Right atrium auricular region (tissue), 2 donors: ENCODE results near the gene TOR4A. TPM values are rescaled to one million over a fixed set of nuclear protein-coding genes. Genes with fewer than 3 reads are reported as not detected.
A peak's percentile ranks its signal among the peaks of the same experiment; 100 is the strongest.
"Not testable (repeated sequence)": the region's sequence is repeated elsewhere in the genome, so short reads cannot be mapped to it uniquely, and the experiment has no call there.

Source experiments
- DNase-seq: peaks from one replicate; pipeline ENCODE4 v3.0.0-alpha.2; 2019; ENCODE audit warnings: low spot score
- H3K27ac ChIP-seq, 2 donors: fragments of 200-600 bp; sonication (generic); 1 replicate in 1 of 2; 2 replicates in 1 of 2; pipeline ENCODE4 v1.5.1; 2016 to 2019
- H3K27me3 ChIP-seq, 2 donors: fragments of 200-600 bp; sonication (generic); one replicate each; pipeline versions ENCODE4 v1.5.1 to v1.6.0; 2017 to 2019
- H3K36me3 ChIP-seq: fragments of 200-600 bp; sonication (generic); one replicate; pipeline ENCODE4 v1.5.1; 2016
- H3K4me1 ChIP-seq, 2 donors: fragments of 200-600 bp; sonication (generic); one replicate each; pipeline versions ENCODE4 v1.5.1 to v1.6.0; 2017 to 2019
- H3K4me3 ChIP-seq, 2 donors: fragments of 200-600 bp; sonication (generic); 1 replicate in 1 of 2; 2 replicates in 1 of 2; pipeline ENCODE4 v1.5.1; 2017 to 2019; ENCODE audit warnings: mild to moderate bottlenecking in 1 of 2, moderate library complexity in 1 of 2
- H3K9me3 ChIP-seq, 2 donors: fragments of 200-600 bp; sonication (generic); one replicate each; pipeline ENCODE4 v1.5.1; 2019
- total RNA-seq, 2 donors: library from RNA; depleted of rRNA; stranded (reverse); fragments of >200 nt; gene quantifications; one replicate each; pipeline ENCODE4 v1.1.0, GENCODE V29; 2016
- TF ChIP-seq, protein P1 (sequence below), 2 donors: fragments of 200-600 bp; sonication (generic); IDR thresholded peaks; one replicate each; pipeline ENCODE4 v1.5.1; 2019; ENCODE audit warnings: antibody characterized with exemption in 2 of 2

Gene TOR4A
- total RNA-seq, 2 donors from 2014 or later, result 9.4 to 16.8 TPM

DNA sequence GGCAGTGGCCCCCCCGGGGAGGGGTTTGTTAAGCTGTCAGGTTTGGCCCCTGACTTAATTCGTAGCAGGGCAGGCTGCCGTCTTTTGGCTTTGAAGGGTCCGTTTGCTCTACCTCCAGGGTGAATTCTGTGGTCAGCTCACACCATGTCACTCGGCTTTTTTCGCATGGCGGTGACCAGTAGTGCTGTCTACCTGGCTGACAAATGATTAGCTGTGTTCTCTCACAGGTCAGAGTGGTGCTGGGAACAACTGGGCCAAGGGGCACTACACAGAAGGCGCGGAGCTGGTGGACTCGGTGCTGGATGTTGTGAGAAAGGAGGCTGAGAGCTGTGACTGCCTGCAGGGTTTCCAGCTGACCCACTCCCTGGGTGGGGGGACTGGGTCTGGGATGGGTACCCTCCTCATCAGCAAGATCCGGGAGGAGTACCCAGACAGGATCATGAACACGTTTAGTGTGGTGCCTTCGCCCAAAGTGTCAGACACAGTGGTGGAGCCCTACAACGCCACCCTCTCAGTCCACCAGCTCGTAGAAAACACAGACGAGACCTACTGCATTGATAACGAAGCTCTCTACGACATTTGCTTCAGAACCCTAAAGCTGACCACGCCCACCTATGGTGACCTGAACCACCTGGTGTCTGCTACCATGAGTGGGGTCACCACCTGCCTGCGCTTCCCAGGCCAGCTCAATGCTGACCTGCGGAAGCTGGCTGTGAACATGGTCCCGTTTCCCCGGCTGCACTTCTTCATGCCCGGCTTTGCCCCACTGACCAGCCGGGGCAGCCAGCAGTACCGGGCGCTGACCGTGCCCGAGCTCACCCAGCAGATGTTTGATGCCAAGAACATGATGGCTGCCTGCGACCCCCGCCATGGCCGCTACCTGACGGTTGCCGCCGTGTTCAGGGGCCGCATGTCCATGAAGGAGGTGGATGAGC lies 35.0 kb upstream of the TOR4A start:
- TF ChIP-seq, protein P1, sequence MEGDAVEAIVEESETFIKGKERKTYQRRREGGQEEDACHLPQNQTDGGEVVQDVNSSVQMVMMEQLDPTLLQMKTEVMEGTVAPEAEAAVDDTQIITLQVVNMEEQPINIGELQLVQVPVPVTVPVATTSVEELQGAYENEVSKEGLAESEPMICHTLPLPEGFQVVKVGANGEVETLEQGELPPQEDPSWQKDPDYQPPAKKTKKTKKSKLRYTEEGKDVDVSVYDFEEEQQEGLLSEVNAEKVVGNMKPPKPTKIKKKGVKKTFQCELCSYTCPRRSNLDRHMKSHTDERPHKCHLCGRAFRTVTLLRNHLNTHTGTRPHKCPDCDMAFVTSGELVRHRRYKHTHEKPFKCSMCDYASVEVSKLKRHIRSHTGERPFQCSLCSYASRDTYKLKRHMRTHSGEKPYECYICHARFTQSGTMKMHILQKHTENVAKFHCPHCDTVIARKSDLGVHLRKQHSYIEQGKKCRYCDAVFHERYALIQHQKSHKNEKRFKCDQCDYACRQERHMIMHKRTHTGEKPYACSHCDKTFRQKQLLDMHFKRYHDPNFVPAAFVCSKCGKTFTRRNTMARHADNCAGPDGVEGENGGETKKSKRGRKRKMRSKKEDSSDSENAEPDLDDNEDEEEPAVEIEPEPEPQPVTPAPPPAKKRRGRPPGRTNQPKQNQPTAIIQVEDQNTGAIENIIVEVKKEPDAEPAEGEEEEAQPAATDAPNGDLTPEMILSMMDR (IDR thresholded peaks at IDR 0.05), result no peak
- peaks cover 23% of the 10 kb centered on the region for H3K36me3 ChIP-seq
- H3K4me3 ChIP-seq, result peak overlapping the region; percentile 84
- no peaks in the 10 kb centered on the region for H3K9me3 ChIP-seq
- no peak for DNase-seq
- H3K27me3 ChIP-seq, result no peaks in the 10 kb centered on the region
- H3K4me1 ChIP-seq, result peaks cover 0 to 53% of the 10 kb centered on the region in 2 donors
- H3K27ac ChIP-seq, result peak overlapping the region; percentile 88 to 94

DNA sequence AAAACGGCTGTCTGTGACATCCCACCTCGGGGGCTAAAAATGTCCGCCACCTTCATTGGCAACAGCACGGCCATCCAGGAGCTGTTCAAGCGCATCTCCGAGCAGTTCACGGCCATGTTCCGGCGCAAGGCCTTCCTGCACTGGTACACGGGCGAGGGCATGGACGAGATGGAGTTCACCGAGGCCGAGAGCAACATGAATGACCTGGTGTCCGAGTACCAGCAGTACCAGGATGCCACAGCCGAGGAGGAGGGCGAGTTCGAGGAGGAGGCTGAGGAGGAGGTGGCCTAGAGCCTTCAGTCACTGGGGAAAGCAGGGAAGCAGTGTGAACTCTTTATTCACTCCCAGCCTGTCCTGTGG lies 34.3 kb upstream of the TOR4A start:
- peaks cover 23% of the 10 kb centered on the region for H3K36me3 ChIP-seq
- not testable (repeated sequence) for H3K4me3 ChIP-seq, H3K9me3 ChIP-seq, H3K27me3 ChIP-seq, H3K27ac ChIP-seq, DNase-seq
- peaks cover 0 to 46% of the 10 kb centered on the region in 2 donors for H3K4me1 ChIP-seq

DNA sequence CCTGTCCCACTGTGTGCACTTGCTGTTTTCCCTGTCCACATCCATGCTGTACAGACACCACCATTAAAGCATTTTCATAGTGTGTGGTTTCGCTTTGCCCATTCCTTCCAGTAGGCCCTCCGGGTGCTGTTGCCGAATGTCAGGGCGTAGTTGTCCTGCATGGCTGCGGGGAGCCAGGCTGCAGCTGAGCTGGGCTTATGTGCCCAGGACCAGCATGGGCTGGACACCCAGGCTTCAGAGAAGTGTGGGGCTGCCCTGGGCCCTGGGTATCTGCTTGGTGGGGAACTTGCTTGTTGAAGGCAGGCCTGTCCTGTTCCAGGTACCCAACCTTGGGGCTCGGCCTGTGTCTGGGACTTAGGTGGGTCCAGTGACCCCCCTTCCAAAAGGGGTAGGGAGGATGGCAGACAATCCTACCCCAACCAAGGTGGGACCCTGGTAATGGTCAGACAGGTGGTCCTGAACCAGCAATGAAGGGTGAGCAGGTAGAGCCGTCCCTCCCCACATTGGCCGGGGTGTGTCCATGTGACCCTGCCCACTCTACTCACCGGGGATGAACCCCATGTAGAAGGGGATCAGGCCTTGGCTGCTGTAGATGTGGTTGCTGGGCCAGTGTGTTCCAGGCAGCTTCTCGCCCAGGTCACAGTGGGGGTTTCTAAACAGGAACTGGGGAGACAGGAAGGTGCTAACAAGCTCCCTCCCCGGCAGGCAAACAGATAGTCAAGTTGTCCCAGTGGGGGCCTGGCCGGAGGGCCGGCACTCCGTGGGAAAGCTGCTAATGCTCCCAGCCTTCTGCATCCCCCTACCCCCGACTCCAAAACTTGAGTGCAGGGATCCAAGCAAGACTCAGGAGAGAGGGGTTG lies 33.7 kb upstream of the TOR4A start:
- Histone ChIP-seq H3K9me3 (no peaks in the 10 kb centered on the region), H3K4me1 (peaks cover 0 to 40% of the 10 kb centered on the region in 2 donors), H3K36me3 (peaks cover 23% of the 10 kb centered on the region), H3K27me3 (no peaks in the 10 kb centered on the region), H3K27ac (no peak overlapping the region), H3K4me3 (no peak overlapping the region)
- TF ChIP-seq, protein P1 (IDR thresholded peaks at IDR 0.05), result no peak
- no peak for DNase-seq

DNA sequence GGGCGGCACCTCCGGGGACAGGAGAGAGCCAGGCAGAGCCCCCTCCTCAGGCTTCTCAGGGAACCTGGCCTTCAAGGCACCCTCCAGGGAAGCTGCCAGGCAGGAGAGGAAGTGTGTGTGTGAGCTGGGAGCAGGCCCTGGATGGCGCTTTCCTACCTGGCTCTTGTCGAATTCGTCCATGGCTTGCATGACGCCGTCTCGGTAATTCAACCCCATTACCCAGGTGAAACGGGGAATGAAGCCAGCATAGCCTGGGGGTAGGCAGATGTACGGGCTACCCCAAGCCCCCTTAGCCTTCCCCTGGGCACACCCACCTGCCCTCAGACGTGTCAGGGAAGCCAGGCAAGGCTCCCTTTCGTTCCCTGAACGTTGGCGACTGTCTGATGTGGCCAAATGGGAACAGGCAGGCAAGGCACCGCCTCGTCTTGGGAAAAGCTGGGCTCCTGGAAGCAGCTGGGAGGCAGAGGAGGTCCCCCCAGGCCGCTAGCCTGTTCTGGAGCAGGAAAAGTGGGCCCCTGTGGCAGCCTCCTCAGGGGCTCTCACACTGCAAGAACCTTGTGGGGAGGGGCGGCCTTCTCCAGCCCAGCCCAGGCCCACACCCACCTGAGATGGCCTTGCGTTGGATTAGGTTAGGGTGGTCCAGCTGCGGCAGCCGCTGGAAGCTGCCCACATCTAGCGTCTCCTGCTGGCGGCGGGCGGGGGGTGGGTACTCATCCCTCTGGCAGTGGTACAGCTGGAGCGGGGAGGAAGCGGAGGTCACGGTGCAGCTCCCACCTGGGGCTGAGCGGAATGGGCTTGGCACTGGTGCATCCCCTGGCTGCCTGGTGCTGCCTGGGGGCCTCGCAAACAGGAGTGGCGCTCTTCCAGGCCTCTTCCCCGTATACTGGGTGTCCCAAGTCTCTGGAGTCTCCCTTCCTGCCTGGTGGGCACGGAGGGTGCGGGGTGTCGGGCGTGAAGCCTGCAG lies 32.8 kb upstream of the TOR4A start:
- H3K27ac ChIP-seq, result no peak overlapping the region
- TF ChIP-seq, protein P1 (IDR thresholded peaks at IDR 0.05), result no peak
- no peaks in the 10 kb centered on the region for H3K9me3 ChIP-seq
- no peaks in the 10 kb centered on the region for H3K27me3 ChIP-seq
- H3K4me1 ChIP-seq, result peaks cover 0 to 33% of the 10 kb centered on the region in 2 donors
- H3K4me3 ChIP-seq, result no peak overlapping the region
- H3K36me3 ChIP-seq, result peaks cover 23% of the 10 kb centered on the region
- no peak for DNase-seq

DNA sequence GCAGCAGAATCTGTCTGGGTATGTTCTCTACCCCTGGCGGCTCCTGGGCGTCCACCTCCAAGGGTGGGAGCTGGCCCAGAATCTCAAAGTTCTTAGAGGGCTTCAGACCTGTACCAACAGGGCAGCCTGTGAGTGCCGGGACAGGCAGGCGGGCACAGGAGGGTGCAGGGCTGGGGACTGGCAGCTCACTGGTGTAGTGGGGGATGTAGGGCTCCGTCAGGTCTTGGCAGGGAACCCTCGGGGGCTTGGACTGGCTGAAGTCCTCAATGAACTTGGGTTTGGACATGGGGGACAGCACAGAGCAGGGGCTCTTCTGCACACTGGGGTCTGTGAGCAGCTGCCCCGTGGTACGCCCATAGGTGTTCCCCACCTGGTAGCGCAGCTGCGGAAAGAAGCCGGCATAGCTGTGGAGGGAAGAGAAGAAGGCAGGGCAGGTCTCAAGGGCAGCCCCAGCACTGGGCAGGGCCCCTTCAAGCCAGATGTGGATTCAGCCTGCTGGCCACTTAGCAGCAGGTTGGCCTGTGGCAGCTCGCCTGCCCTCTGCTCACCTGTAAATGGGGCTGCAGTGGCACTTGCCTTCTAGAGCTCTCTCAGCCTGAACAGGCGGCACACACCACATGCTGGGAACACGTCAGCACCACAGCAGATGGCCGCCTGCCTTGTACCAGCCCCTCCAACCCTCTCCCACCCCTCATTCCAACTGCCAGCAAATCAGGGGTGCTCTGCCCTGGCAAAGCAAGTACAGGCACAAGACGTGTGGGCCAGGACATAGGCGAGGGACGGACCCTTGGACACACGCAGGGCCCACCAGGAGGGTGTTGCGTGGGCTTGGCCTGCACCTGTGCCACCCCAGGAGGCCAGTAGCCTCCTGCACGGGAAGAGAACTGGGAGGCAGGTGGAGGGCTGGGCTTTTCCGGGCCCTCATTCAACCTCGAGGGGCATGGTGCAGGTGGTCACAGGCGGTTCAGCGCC lies 31.8 kb upstream of the TOR4A start:
- no peak for DNase-seq
- Histone ChIP-seq H3K36me3 (peaks cover 23% of the 10 kb centered on the region), H3K4me1 (peaks cover 0 to 39% of the 10 kb centered on the region in 2 donors), H3K27ac (no peak overlapping the region), H3K4me3 (no peak overlapping the region), H3K9me3 (no peaks in the 10 kb centered on the region), H3K27me3 (no peaks in the 10 kb centered on the region)
- TF ChIP-seq, protein P1 (IDR thresholded peaks at IDR 0.05), result no peak
